B cell (primary cell): ENCODE results near the gene PPP6R2. TPM values are rescaled to one million over a fixed set of nuclear protein-coding genes. Genes with fewer than 3 reads are reported as not detected.

ENCODE experiments used
- ATAC-seq: fragments of 200-7000 bp; cut with Tn5 transposase; one replicate; pipeline ENCODE4 v1.10.0; 2021; ENCODE audit warnings: low read depth, mild to moderate bottlenecking, moderate number of reproducible peaks, moderate library complexity
- CTCF ChIA-PET: fragments of 350-600 bp; sonication (Branson Sonifier 250); formaldehyde crosslinking; loops from one replicate; lab custom pipeline; 2021; ENCODE audit warnings: antibody characterized with exemption, inconsistent platforms; lab: Charles Lee
- POLR2A ChIA-PET: fragments of 350-600 bp; sonication (Branson Sonifier 250); formaldehyde crosslinking; loops from one replicate; lab custom pipeline; 2021; ENCODE audit warnings: antibody characterized with exemption; lab: Charles Lee
- DNase-seq: peaks from one replicate; pipeline ENCODE4 v3.0.0; 2013
- H2AFZ ChIP-seq: 2 replicates; pipeline ENCODE4 v1.6.1; 2012; ENCODE audit warnings: mild to moderate bottlenecking, low read depth, low read length; ENCODE audit not compliant: insufficient read depth, poor library complexity, severe bottlenecking
- H3K27ac ChIP-seq, 2 donors: 1 replicate in 1 of 2; 2 replicates in 1 of 2; pipeline ENCODE4 v1.5.1; 2012 to 2013; ENCODE audit warnings: low read length in 2 of 2, mild to moderate bottlenecking in 2 of 2, moderate library complexity in 1 of 2
- H3K27me3 ChIP-seq, 4 experiments: fragments of 200-600 bp in 1 of 4; sonication (generic) in 1 of 4; replicated peaks in 1 of 4; 1 replicate in 2 of 4; 2 replicates in 2 of 4; pipeline versions ENCODE4 v1.6.1 to v1.7.0; 2013 to 2016; ENCODE audit warnings: low read length in 3 of 4, mild to moderate bottlenecking in 2 of 4, mixed read lengths in 1 of 4, moderate library complexity in 1 of 4; ENCODE audit not compliant: insufficient read depth in 4 of 4, control insufficient read depth in 3 of 4; ENCODE audit errors: control extremely low read depth in 1 of 4
- H3K36me3 ChIP-seq, 2 experiments: replicated peaks in 1 of 2; 1 replicate in 1 of 2; 2 replicates in 1 of 2; pipeline versions ENCODE4 v1.6.1 to v1.7.1; 2013; ENCODE audit warnings: low read length in 1 of 2; ENCODE audit not compliant: insufficient read depth in 2 of 2, control insufficient read depth in 1 of 2; ENCODE audit errors: control extremely low read depth in 1 of 2, extremely low read depth in 1 of 2
- H3K4me1 ChIP-seq, 2 donors: fragments of 200-600 bp in 1 of 2; sonication (generic) in 1 of 2; 1 replicate in 1 of 2; 2 replicates in 1 of 2; pipeline versions ENCODE4 v1.5.1 to v1.6.1; 2013 to 2017; ENCODE audit warnings: low read length in 2 of 2; ENCODE audit not compliant: control insufficient read depth in 2 of 2, insufficient read depth in 2 of 2
- H3K4me2 ChIP-seq: replicated peaks from 2 replicates; pipeline ENCODE3; 2012; ENCODE audit warnings: mild to moderate bottlenecking, low read depth, low read length; ENCODE audit not compliant: poor library complexity, severe bottlenecking
- H3K4me3 ChIP-seq, 5 experiments: fragments of 200-600 bp in 1 of 5; sonication (generic) in 1 of 5; 1 replicate in 3 of 5; 2 replicates in 2 of 5; pipeline versions ENCODE4 v1.5.1 to v1.7.0; 2011 to 2016; ENCODE audit warnings: low read length in 4 of 5, mild to moderate bottlenecking in 4 of 5, low read depth in 2 of 5, control low read depth in 1 of 5, moderate library complexity in 1 of 5; ENCODE audit not compliant: insufficient read depth in 1 of 5; ENCODE audit errors: control extremely low read depth in 1 of 5, extremely low read depth in 1 of 5
- H3K79me2 ChIP-seq: fragments of 200-600 bp; sonication (generic); one replicate; pipeline ENCODE4 v1.6.0; 2016; ENCODE audit warnings: low read length; ENCODE audit not compliant: control insufficient read depth, insufficient read depth
- H3K9ac ChIP-seq: fragments of 200-600 bp; sonication (generic); 2 replicates; pipeline ENCODE4 v1.6.1; 2017; ENCODE audit warnings: mild to moderate bottlenecking, low read length, moderate library complexity
- H3K9me3 ChIP-seq, 3 donors: one replicate each; pipeline versions ENCODE4 v1.6.1 to v1.7.1; 2013; ENCODE audit warnings: low read length in 2 of 3; ENCODE audit not compliant: control insufficient read depth in 2 of 3, insufficient read depth in 1 of 3; ENCODE audit errors: control extremely low read depth in 1 of 3
- H4K20me1 ChIP-seq: 2 replicates; pipeline ENCODE4 v1.6.0; 2012; ENCODE audit warnings: mild to moderate bottlenecking, low read length; ENCODE audit not compliant: insufficient read depth, control insufficient read depth, poor library complexity, severe bottlenecking
- H3K27ac Mint-ChIP-seq: one replicate; pipeline ENCODE4 v1.8.0; 2021; ENCODE audit warnings: mixed read lengths
- H3K27me3 Mint-ChIP-seq: one replicate; pipeline ENCODE4 v1.8.0; 2021; ENCODE audit warnings: mixed read lengths
- H3K4me1 Mint-ChIP-seq: one replicate; pipeline ENCODE4 v1.8.0; 2021; ENCODE audit warnings: mixed read lengths
- H3K4me3 Mint-ChIP-seq: one replicate; pipeline ENCODE4 v1.8.0; 2021; ENCODE audit warnings: mixed read lengths
- H3K9me3 Mint-ChIP-seq: one replicate; pipeline ENCODE4 v1.8.0; 2022; ENCODE audit warnings: mixed read lengths; ENCODE audit not compliant: insufficient read depth
- CTCF ChIP-seq: fragments of 200-600 bp; IDR thresholded peaks from one replicate; pipeline ENCODE4 v1.8.0; 2022; ENCODE audit warnings: antibody characterized with exemption, mild to moderate bottlenecking
- EZH2 ChIP-seq: IDR thresholded peaks from 2 replicates; pipeline ENCODE4 v1.6.1; 2012; ENCODE audit warnings: borderline replicate concordance, low read depth, mild to moderate bottlenecking, moderate library complexity, low read length; ENCODE audit not compliant: insufficient read depth, poor library complexity, severe bottlenecking
- WGBS: methylation state at CpG from one replicate; pipeline ENCODE4 v1.1.5; 2013; ENCODE audit warnings: missing lambda C conversion rate; ENCODE audit not compliant: insufficient coverage; 5-methylcytosine and 5-hydroxymethylcytosine counted together
- intact Hi-C: fragments of 100-400 bp; cut with micrococcal nuclease; formaldehyde crosslinking; loops from one replicate; pipeline ENCODE4 v1.10.0; 2022
- polyA plus RNA-seq: library from polyadenylated mRNA; depleted of rRNA; stranded (reverse); fragments of >200 nt; gene quantifications from 2 replicates; pipeline ENCODE4 v1.2.3, GENCODE V29; 2012
- total RNA-seq, 2 donors: library from RNA; stranded (reverse); fragments of 120-200 nt in 1 of 2; gene quantifications; 1 replicate in 1 of 2; 2 replicates in 1 of 2; pipeline versions ENCODE4 v1.2.3 to v1.2.4, GENCODE V29; 2013 to 2022

The PPP6R2 gene
- total and polyA plus RNA-seq, 2 donors (not counting 1 experiment from before 2014, with no cell fraction given) = 91.4 to 98.7 TPM

- DNase-seq (peak; percentile 52), ATAC-seq (peak; percentile 5)
- Histone ChIP-seq H4K20me1 (no peaks in the 10 kb centered on the region), H3K79me2 (no peaks in the 10 kb centered on the region), H3K4me3 (no peak overlapping the region), H3K36me3 (no peaks in the 10 kb centered on the region), H3K4me2 (peak overlapping the region; percentile 93), H3K27ac (peak overlapping the region; percentile 63 to 71), H2AFZ (no peak overlapping the region), H3K9me3 (peaks cover 0 to 2% (median 0%) of the 10 kb centered on the region in 3 donors), H3K9ac (no peak overlapping the region), H3K27me3 (no peaks in the 10 kb centered on the region), H3K4me1 (peaks cover 23 to 47% of the 10 kb centered on the region in 2 donors)
- TF ChIP-seq CTCF = no peak
- no peak for TF ChIP-seq EZH2
- H3K27me3 Mint-ChIP-seq = no peaks in the 10 kb centered on the region
- POLR2A ChIA-PET = interaction anchor here (0.6 to 7.0 kb wide), 7 partner anchors 11 to 125 kb away, joined by 3 to 61 read pairs (median 6); partner anchors contain the start of gene DENND6B
- H3K9me3 Mint-ChIP-seq = no peaks in the 10 kb centered on the region
- WGBS = 47% methylated on average over 16 of the region's 18 CpGs
- peak overlapping the region; percentile 77 for H3K4me3 Mint-ChIP-seq
- CTCF ChIA-PET = interaction anchor here (0.6 to 5.1 kb wide), 11 partner anchors 8 to 210 kb away, joined by 3 to 37 read pairs (median 5); partner anchors contain the start of genes DENND6B and SCO2
- intact Hi-C loops = loop anchor here (2.0 kb wide), 1 partner anchor 15 kb away; no protein-coding TSS in a partner anchor
- H3K4me1 Mint-ChIP-seq = peaks cover 46% of the 10 kb centered on the region
- peak overlapping the region; percentile 97 for H3K27ac Mint-ChIP-seq
Observed at GRCh38 chr22:50315289-50316113, 27.6 kb upstream of the PPP6R2 start.
